Upper lobe of right lung (tissue), 1 donor: ENCODE results near the gene SLC23A2. TPM values are rescaled to one million over a fixed set of nuclear protein-coding genes. Genes with fewer than 3 reads are reported as not detected.
A peak's percentile ranks its signal among the peaks of the same experiment; 100 is the strongest.

Source experiments
- ATAC-seq: fragments of 200-7000 bp; cut with Tn5 transposase; one replicate; pipeline ENCODE4 v1.9.1; 2020; ENCODE audit warnings: mild to moderate bottlenecking, moderate library complexity
- DNase-seq: peaks from one replicate; pipeline ENCODE4 v3.0.0-alpha.2; 2020
- H3K27ac ChIP-seq: fragments of 200-600 bp; one replicate; pipeline ENCODE4 v1.8.0; 2022
- H3K27me3 ChIP-seq: fragments of 200-600 bp; one replicate; pipeline ENCODE4 v1.8.0; 2022; ENCODE audit warnings: mild to moderate bottlenecking
- H3K36me3 ChIP-seq: fragments of 200-600 bp; one replicate; pipeline ENCODE4 v1.8.0; 2022
- H3K4me1 ChIP-seq: fragments of 200-600 bp; one replicate; pipeline ENCODE4 v1.8.0; 2022
- H3K4me3 ChIP-seq: fragments of 200-600 bp; one replicate; pipeline ENCODE4 v1.8.0; 2022; ENCODE audit warnings: mild to moderate bottlenecking
- H3K9me3 ChIP-seq: fragments of 200-600 bp; one replicate; pipeline ENCODE4 v1.8.0; 2022
- CTCF ChIP-seq: fragments of 200-600 bp; IDR thresholded peaks from one replicate; pipeline ENCODE4 v1.8.0; 2022; ENCODE audit warnings: antibody characterized with exemption
- intact Hi-C: fragments of 100-400 bp; cut with DNase I; formaldehyde crosslinking; loops from one replicate; pipeline ENCODE4 v1.11.0; 2022
- total RNA-seq: library from RNA; stranded (reverse); fragmentation: NEBNext Ultra II Directional; extraction: Animal tissue kit (Norgen Biotek cat#: 25700); gene quantifications from one replicate; pipeline ENCODE4 v1.2.1, GENCODE V29; 2021
- donor health status: DM: no; HTN: yes; CAD: no; lungs with severe emphysema.

The SLC23A2 gene
- total RNA-seq, 1 donor from 2014 or later: 26.2 TPM

- Histone ChIP-seq H3K27me3 (no peaks in the 10 kb centered on the region), H3K9me3 (no peaks in the 10 kb centered on the region), H3K36me3 (no peaks in the 10 kb centered on the region), H3K27ac (peak overlapping the region; percentile 31), H3K4me1 (no peaks in the 10 kb centered on the region), H3K4me3 (no peak overlapping the region)
- no peak for ATAC-seq
- TF ChIP-seq CTCF: no peak
- no peak for DNase-seq
- intact Hi-C loops: no loop called here
These were observed 50.5 kb downstream of the SLC23A2 start for GRCh38 chr20:4950841-4951240.

- Histone ChIP-seq H3K36me3 (no peaks in the 10 kb centered on the region), H3K4me1 (no peaks in the 10 kb centered on the region), H3K9me3 (no peaks in the 10 kb centered on the region), H3K27ac (no peak overlapping the region), H3K27me3 (no peaks in the 10 kb centered on the region), H3K4me3 (no peak overlapping the region)
- TF ChIP-seq CTCF: no peak
- DNase-seq: no peak
- ATAC-seq: no peak
- intact Hi-C loops: no loop called here
These were observed 50.9 kb downstream of the SLC23A2 start for GRCh38 chr20:4950437-4950836.

GRCh38 chr20:4949833-4950178 lies 51.5 kb downstream of the SLC23A2 start:
- DNase-seq (no peak), ATAC-seq (peak; percentile 91)
- Histone ChIP-seq H3K9me3 (no peaks in the 10 kb centered on the region), H3K4me3 (no peak overlapping the region), H3K27ac (no peak overlapping the region), H3K4me1 (peaks cover under 1% of the 10 kb centered on the region), H3K27me3 (no peaks in the 10 kb centered on the region), H3K36me3 (no peaks in the 10 kb centered on the region)
- intact Hi-C loops: no loop called here
- TF ChIP-seq CTCF: peak; percentile 69

- no peaks in the 10 kb centered on the region for H3K36me3 ChIP-seq
- DNase-seq: no peak
- no peak for TF ChIP-seq CTCF
- H3K27ac ChIP-seq: no peak overlapping the region
- no peaks in the 10 kb centered on the region for H3K27me3 ChIP-seq
- no peaks in the 10 kb centered on the region for H3K9me3 ChIP-seq
- no peak for ATAC-seq
- intact Hi-C loops: no loop called here
- H3K4me1 ChIP-seq: peaks cover 8% of the 10 kb centered on the region
- no peak overlapping the region for H3K4me3 ChIP-seq
These were observed 53.3 kb downstream of the SLC23A2 start for GRCh38 chr20:4947817-4948559.

GRCh38 chr20:4946986-4947385 lies 54.3 kb downstream of the SLC23A2 start:
- Histone ChIP-seq H3K4me1 (peaks cover 8% of the 10 kb centered on the region), H3K27ac (no peak overlapping the region), H3K27me3 (no peaks in the 10 kb centered on the region), H3K4me3 (no peak overlapping the region), H3K9me3 (no peaks in the 10 kb centered on the region), H3K36me3 (no peaks in the 10 kb centered on the region)
- no peak for TF ChIP-seq CTCF
- ATAC-seq (no peak), DNase-seq (no peak)
- intact Hi-C loops: no loop called here

GRCh38 chr20:4946585-4946984 lies 54.7 kb downstream of the SLC23A2 start:
- Histone ChIP-seq H3K27me3 (no peaks in the 10 kb centered on the region), H3K27ac (no peak overlapping the region), H3K9me3 (no peaks in the 10 kb centered on the region), H3K4me3 (no peak overlapping the region), H3K4me1 (peaks cover 8% of the 10 kb centered on the region), H3K36me3 (no peaks in the 10 kb centered on the region)
- no peak for TF ChIP-seq CTCF
- no peak for ATAC-seq
- no peak for DNase-seq
- intact Hi-C loops: no loop called here
